Activated CD8-positive, alpha-beta memory T cell treated with anti-CD3 and anti-CD28 coated beads, Interleukin-2, amount 50 U/mL, for 4 hours (primary cell): ENCODE measurements around the gene ZFAND2B.
A peak's percentile ranks its signal among the peaks of the same experiment; 100 is the strongest.
"Not testable (repeated sequence)": the region's sequence is repeated elsewhere in the genome, so short reads cannot be mapped to it uniquely, and the experiment has no call there.

Experiments
- DNase-seq: peaks from one replicate; pipeline ENCODE4 v3.0.0-alpha.2; 2020

ZFAND2B gene

DNA sequence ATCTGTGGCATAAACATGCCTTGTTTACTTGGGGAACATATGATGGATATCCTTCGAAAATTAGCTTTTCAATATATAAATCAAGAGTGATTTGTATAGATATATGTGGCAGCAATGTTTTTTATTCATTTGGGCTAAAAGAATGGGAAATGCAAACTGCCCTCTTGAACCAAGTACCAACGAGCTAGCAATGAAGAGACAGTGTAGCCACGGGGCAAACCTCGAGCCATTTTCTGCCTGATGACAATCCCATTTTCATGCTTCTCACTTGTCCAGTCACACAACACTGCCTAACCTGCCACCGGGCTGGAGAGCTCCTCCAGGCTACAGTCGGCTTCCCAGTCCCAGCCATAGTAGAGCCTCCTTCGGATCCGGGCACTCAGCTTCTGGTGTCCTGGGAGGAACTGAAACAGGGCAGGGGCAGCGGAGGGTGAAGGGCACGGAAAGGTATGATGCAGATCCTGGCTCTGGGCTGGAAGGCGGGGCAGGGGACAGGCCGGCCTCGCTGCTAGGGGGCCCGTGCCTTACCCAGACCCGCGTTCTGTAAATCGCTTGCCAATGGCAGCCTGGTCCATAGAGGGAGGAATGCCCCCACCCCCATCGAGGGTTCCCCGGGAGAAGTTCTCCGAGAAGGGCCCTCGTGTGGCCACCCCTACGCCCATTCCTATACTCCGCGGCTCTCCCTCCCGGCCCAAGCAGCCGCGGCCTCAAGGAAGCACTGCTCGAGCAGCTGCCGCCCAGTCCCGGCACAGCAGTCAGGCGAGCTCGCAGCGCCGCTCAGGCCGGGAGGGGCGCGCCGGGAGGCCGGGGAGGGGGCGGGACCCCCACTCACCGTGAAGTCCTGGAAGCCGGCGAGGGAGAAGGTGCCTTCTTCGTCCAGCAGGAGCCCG lies 30.4 kb upstream of the ZFAND2B start:
- peak; percentile 29 for DNase-seq

DNA sequence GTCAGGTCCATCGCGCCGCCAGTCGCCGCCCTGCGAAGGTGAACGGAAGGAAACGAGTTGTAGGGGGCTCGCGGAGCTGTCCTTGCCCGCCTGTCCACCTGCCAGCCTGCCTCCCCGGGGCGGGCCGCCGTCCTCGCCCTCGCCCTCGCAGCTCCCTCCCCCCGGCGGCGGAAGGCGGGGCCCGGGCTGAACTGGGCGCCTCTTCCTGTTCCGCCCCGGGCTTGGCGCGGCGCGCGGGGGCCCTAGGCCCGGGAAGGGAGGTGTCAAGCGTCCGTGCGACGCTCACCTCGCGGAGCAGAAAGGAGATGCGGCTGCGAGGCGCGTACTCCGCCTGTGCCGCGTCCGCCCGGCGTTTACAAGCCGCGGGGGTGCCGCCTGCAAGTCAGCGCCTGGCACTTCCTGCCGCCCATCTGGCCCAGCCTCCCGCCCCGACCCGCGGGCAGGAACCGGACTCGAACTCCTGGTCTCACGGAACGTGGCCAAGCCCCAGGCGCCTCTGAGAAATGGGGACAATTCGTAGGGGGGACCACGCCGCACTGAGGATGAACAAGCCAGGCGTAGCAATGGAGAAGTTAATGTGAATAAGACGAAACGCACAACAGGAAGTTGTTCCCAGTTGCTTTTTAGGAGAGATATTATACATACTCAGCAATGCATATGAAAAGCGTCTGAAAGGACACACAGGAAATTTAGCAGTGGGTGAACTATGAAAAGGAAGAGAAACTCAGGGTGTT lies 29.6 kb upstream of the ZFAND2B start, which contains the start of gene CNPPD1:
TSS of gene CNPPD1 (minus strand) at position 108 of the 734 bp plus-strand sequence. CDS start at position 11, 97 bp downstream.
- peak; percentile 85 for DNase-seq

DNA sequence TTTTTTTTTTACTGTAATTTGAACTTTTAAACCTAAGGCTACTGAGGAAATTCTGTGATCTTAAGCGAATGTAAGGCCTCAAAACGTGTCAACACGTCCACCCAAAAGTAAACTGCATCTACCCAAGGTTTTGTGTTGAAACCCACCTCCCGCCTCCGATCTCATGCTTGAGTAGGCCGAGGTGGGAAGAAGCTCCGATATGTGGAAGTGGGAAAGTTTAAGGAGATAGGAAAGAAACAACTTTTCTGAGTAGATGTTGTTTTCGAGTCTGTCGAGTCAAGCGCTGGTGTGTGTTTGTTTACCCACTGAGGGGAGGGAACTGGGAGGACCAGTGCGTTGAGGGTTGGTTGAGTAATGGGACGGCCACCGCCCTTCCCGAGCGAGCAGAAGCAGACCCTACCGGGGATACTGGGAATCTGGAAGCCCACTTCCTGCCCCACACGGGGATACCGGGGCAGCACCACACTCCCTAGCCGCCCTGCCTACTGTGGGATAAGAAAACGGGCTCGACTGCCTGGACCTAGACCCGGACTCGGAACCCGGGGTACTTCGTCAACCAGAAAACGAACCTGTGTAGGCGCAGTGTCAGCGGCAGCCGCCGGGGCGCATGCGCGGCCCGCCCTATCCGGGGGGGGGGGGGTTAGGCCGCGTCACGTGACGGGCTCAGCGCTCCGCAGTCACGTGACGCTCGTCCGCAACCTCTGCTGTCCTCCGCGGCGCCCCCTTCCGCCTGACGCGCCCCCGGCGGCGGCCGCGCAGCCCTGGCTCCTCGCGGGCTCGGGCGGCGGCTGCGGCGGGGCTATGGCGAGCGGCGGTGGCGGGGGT lies 28.8 kb upstream of the ZFAND2B start, which contains the start of gene RETREG2:
TSS of gene RETREG2 (plus strand) at position 724 of the 825 bp plus-strand sequence. CDS start at position 802, 78 bp downstream.
- DNase-seq, result peak; percentile 75

DNA sequence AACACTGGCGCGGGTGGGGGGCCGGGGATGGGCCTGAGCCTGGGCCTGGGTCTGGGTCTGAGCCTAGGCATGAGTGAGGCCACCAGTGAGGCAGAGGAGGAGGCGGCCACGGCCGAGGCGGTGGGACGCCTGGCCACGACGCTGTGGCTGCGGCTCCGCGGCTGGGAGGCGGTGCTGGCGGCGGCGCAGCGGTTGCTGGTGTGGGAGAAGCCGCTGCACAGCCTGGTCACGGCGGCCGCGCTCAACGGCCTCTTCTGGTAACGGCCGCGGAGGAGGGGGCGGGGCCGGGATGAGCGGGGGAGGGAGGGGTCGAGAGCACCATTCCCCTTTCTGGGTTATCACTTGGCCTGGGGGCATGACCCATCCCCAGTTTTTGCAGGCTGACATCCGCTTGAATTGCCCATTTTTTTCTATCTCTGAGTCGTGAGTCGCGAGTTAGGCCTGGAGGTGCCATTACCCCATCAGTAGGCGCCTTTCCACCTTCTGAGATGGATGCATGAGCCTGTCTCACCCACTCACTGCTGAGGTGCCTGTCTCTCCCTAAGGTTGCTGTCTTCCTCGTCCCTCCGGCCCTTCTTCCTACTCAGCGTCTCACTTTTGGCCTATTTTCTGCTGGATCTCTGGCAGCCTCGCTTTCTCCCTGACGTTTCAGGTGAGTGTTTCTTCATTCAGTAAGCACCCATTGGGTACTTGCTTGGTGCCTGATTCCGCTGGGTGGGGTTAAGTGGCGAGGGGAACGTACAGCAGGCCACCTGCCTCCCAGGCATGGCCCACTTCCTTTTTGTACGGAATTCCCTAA lies 28.0 kb upstream of the ZFAND2B start:
- DNase-seq, result peak; percentile 41

DNA sequence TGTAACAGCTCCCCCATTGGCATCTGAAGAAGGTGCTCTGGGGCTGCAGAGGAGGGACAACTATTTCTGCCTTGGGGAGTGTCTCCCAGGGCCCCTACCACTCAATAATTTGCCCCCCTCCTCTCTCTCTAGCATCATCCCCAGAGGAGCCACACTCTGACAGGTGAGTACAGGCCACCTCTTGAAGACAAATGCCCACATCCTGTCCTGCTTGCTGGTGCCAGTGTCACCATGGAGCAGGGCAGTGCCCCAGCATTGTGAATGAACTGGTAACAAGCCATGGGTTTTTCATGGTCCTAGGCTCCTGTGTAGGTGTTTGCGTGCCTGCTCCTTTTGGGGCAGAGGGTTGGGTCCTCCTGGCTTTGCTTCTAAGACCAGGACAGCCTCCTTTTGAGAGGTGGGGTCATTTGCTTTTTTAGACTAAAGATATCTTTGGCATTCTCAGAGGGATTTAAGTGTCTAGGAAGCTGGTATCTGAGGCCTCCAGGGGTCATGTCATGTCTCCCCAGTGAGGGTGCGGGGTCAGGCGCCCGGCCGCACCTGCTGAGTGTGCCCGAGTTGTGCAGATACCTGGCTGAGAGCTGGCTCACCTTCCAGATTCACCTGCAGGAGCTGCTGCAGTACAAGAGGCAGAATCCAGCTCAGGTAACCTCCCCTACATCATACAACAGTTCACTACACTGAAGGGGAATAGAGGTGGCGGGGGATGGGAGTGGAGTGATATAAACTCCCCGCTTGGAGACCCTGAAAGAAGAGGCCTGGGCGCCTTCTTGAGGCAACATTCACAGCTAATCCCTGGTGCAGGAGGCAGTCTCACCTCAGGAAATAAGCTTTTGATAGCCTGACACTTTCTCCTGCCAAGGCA lies 26.7 kb upstream of the ZFAND2B start:
- no peak for DNase-seq

DNA sequence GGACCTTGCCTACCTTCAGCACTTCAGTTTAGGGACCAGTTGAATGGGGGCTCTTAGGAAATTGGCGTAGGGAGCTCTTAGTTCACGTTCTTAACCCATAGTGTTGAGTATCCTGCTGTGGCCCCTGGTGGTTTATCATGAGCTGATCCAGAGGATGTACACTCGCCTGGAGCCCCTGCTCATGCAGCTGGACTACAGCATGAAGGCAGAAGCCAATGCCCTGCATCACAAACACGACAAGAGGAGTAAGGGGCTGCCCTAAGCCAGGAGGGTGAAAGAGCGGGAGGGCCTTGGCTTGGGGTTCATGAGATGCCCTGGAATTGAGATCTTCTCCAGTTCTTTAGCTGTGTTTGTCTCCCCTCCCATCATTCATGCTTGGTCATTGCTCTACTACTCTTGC lies 25.6 kb upstream of the ZFAND2B start:
- no peak for DNase-seq

DNA sequence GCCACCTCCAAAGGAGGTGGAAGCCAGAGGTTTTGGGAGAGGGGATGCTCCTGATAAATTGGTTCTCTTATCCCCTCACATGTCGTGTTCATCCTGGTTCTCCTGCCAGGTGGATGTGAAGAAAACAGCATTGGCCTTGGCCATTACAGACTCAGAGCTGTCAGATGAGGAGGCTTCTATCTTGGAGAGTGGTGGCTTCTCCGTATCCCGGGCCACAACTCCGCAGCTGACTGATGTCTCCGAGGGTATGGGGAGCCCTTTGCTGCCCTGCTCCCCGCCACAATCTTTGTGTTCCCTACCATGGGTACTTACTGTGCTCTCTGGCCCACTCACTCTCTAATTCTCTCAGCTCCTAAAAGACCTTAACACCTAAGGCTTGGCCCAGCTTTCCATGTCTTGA lies 25.1 kb upstream of the ZFAND2B start:
- no peak for DNase-seq

DNA sequence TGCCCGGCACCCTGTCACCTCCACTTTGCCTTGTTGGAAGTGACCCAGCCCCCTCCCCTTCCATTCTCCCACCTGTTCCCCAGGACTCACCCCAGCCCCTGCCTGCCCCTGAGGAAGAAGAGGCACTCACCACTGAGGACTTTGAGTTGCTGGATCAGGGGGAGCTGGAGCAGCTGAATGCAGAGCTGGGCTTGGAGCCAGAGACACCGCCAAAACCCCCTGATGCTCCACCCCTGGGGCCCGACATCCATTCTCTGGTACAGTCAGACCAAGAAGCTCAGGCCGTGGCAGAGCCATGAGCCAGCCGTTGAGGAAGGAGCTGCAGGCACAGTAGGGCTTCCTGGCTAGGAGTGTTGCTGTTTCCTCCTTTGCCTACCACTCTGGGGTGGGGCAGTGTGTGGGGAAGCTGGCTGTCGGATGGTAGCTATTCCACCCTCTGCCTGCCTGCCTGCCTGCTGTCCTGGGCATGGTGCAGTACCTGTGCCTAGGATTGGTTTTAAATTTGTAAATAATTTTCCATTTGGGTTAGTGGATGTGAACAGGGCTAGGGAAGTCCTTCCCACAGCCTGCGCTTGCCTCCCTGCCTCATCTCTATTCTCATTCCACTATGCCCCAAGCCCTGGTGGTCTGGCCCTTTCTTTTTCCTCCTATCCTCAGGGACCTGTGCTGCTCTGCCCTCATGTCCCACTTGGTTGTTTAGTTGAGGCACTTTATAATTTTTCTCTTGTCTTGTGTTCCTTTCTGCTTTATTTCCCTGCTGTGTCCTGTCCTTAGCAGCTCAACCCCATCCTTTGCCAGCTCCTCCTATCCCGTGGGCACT lies 24.0 kb upstream of the ZFAND2B start:
- DNase-seq, result no peak

DNA sequence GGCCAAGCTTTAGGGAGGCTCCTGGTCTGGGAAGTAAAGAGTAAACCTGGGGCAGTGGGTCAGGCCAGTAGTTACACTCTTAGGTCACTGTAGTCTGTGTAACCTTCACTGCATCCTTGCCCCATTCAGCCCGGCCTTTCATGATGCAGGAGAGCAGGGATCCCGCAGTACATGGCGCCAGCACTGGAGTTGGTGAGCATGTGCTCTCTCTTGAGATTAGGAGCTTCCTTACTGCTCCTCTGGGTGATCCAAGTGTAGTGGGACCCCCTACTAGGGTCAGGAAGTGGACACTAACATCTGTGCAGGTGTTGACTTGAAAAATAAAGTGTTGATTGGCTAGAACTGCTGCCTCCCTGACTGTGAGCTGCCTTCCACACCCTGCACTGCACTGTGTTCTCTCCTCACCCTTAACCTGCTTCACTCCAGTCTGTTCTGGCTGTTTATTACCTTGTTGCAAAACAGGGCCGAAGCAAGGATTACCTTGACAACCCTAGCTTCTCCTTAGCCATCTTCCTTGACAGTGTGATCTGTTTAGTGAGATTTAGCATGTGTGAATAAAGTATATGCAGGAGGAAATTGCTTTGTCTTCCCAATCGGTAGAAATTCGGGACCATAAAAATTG lies 23.3 kb upstream of the ZFAND2B start:
- DNase-seq, result no peak

DNA sequence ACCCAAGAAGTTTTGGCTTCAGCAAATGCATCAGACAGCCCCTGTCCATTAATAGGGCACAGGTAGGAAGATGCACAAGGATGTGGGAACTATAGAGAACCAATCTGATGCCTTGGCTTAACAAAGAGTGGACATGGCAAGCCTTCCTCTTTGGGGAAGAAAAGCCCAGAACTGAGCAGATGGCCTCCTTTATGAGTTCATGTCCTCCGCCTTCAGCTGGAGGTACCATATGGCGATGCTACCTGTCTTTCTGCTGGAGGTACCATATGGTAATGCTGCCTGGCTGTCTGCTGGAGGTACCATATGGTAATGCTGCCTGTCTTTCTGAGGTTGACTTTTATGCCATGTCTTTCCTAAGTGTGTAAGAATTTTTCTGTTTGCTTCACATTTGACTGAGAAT lies 22.5 kb upstream of the ZFAND2B start:
- no peak for DNase-seq

DNA sequence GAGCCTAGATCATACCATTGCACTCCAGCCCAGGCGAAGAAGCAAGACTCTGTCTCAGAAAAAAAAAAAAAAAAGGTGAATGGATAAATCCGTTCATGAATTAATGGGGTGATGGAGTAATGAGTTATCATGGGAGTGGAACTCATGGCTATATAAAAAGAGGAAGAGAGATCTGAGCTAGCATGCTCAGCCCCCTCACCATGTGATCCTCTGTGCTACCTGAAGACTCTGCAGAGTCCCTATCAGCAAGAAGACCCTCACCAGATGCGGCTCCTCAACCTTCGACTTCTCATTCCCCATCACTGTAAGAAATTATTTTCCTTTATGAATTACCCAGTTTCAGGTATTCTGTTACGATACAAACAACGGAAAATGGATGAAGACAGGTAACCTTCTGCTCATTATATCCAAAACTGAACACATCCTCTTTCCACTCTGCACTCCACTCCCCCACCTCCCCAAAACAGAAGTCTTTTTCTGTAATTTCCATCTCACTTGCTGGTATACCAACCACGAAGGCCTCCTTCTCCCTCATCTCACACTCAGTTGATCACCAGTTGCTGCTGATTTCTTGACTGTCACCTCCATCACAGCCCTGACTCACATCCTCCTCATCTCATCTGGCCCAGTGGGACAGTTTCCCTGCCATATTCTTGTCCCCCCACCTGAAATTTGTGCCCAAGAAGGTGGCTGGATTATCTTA lies 19.7 kb upstream of the ZFAND2B start:
- no peak for DNase-seq

DNA sequence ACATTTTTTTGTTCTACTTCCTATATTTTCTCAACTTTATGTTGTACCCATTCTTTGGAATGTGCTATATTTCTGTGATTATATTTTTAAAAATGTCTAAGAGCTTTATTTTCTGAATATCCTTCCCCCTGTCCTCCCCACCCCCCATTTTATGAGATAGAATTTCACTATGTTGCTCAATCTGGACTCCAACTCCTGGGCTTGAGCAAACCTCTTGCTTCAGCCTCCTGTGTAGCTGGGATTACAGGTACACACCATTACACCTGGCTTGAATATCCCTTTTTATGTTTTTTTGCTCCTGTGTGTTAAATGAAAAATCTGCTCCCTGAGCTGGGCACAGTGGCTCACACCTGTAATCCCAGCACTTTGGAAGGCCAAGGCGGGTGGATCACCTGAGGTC lies 9.2 kb upstream of the ZFAND2B start:
- no peak for DNase-seq

DNA sequence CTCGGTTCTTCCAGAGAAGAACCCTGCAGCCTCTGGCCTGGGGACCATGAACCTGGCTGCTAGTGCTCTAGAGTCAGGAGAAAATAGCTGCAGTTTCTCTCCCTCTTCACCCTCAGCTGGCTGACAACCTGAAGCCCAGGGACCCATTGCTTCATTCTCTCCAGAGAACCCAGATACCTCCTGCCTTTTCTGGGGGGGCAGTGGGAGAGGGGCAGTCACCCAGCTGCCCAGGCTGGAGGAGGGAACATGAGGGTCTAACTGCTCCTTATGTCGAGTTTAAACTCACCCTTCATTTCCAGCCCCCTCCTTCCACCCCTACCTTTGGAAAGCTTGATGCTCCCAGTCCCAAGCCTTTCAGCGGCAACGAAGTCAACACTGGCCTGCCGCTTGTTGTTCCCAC lies 7.6 kb upstream of the ZFAND2B start:
- DNase-seq, result no peak

DNA sequence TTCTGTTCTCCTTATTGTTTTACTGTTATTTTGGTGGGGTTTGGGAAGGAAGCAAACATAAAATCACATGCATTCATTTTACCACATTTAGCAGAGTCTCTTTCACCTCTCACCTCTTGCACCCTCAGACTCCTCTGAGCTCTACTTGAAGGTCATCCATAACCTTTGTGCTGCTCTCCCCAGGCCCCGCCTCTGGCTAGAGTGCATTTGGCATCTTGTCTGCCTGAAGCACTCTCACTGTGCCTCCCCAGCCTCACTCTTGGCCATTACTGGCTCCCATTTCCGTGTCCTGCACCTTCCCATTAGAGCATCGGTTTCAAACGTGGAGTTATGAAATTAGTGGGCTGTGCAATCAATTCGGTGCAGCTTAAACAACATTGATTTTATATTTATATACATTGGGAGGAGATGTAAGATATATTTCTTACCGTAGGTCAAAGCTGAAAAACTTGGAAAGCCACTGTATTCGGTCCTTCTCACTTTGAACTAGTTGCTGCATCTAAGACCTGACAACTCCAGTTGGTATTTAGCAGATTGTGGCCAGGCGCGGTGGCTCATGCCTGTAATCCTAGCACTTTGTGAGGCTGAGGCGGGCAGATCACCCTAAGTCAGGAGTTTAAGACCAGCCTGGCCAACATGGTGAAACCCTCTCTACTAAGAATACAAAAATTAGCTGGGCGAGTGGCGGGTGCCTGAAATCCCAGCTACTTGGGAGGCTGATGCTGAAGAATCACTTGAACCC lies 6.9 kb upstream of the ZFAND2B start:
- DNase-seq, result no peak

DNA sequence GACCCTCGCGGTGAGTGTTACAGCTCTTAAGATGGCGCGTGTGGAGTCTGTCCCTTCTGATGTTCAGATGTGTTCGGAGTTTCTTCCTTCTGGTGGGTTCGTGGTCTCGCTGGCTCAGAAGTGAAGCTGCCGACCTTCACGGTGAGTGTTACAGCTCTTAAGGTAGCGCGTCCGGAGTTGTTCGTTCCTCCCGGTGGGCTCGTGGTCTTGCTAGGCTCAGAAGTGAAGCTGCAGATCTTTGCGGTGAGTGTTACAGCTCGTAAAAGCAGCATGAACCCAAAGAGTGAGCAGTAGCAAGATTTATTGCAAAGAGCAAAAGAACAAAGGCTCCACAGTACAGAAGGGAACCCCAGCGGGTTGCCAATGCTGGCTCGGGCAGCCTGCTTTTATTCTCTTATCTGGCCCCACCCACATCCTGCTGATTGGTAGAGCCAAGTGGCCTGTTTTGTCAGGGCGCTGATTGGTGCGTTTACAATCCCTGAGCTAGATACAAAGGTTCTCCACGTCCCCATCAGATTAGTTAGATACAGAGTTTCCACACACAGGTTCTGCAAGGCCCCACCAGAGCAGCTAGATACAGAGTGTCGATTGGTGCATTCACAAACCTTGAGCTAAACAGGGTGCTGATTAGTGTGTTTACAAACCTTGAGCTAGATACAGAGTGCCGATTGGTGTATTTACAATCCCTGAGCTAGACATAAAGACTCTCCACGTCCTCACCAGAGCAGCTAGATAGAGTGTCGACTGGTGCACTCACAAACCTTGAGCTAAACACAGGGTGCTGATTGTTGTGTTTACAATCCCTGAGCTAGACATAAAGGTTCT lies 5.9 kb upstream of the ZFAND2B start:
- peak; percentile 37 for DNase-seq

DNA sequence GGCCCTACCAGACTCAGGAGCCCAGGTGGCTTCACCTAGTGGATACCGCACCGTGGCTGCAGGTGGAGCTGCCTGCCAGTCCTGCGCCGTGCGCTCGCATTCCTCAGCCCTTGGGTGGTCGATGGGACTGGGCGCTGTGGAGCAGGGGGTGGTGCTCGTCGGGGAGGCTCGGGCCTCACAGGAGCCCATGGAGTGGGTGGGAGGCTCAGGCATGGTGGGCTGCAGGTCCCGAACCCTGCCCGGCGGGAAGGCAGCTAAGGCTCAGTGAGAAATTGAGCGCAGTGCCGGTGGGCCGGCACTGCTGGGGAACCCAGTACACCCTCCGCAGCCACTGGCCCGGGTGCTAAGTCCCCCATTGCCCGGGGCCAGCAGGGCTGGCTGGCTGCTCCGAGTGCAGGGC lies 5.3 kb upstream of the ZFAND2B start:
- DNase-seq, result not testable (repeated sequence)

DNA sequence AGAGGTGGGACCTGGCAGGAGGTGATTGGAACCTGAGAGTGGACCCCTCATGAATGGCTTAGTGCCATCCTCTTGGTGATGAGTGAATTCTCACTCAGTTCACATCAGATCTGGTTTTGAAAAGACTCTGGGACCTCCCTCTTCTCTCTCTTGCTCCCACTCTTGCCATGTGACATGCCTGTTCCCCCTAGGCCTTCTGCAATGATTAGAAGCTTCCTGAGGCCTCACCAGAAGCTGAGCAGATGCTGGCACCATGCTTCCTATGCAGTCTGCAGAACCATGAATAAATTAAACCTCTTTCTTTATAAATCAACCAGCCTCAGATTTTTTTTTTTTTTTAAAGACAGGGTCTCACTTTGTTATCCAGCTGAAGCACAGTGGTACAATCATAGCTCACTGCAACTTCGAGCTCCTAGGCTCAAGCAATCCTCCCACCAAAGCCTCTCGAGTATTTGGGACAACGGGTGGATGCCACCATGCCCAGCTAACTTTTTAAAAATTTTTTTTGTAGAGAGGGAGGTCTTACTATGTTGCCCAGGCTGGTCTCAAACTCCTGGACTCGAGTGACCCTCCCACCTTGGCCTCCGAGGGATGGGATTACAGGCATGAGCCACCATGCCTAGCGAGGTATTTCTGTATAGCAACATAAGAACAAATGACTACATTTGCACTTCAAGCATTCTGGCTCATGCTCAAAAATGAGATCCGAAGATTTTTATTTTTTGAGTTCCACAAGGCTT lies 2.0 kb upstream of the ZFAND2B start:
- no peak for DNase-seq
